K562 (cell line): ENCODE measurements around the gene ZNF92. TPM values are rescaled to one million over a fixed set of nuclear protein-coding genes. Genes with fewer than 3 reads are reported as not detected.
A peak's percentile ranks its signal among the peaks of the same experiment; 100 is the strongest.

Experiments used
- BRD9 ChIP-seq: fragments of 450-650 bp; IDR thresholded peaks from 2 replicates; pipeline ENCODE4 v1.6.1; 2018; ENCODE audit warnings: low read depth; ENCODE audit not compliant: partially characterized antibody
- CBX5 ChIP-seq: IDR thresholded peaks from 2 replicates; pipeline ENCODE4 v1.6.1; 2014; ENCODE audit warnings: low read depth, borderline replicate concordance
- GTF2F1 ChIP-seq: IDR thresholded peaks from 2 replicates; pipeline ENCODE4 v1.6.1; 2011; ENCODE audit warnings: low read depth, low read length, improper control_type of control experiment
- NFXL1 ChIP-seq: fragments of 450-650 bp; formaldehyde crosslinking; IDR thresholded peaks from 2 replicates; pipeline ENCODE4 v1.4.0; 2021; ENCODE audit warnings: mild to moderate bottlenecking
- POLR2B ChIP-seq: fragments of 450-650 bp; IDR thresholded peaks from 2 replicates; pipeline ENCODE4 v1.6.1; 2018; ENCODE audit warnings: low read depth; ENCODE audit not compliant: partially characterized antibody
- TSC22D4 ChIP-seq: fragments of 450-650 bp; IDR thresholded peaks from 2 replicates; pipeline ENCODE4 v1.6.1; 2016; ENCODE audit warnings: missing genetic modification characterization, missing biosample characterization, control low read depth
- YY1 ChIP-seq, 3 experiments: IDR thresholded peaks; 2 replicates each; pipeline ENCODE4 v1.6.1; 2011; ENCODE audit warnings: low read length in 2 of 3, mild to moderate bottlenecking in 2 of 3, moderate library complexity in 2 of 3, borderline replicate concordance in 1 of 3, control low read depth in 1 of 3, low read depth in 1 of 3; ENCODE audit not compliant: insufficient read depth in 3 of 3, insufficient replicate concordance in 2 of 3, control insufficient read depth in 1 of 3, insufficient read length in 1 of 3; ENCODE audit errors: extremely low read depth in 1 of 3
- ZKSCAN3 ChIP-seq: fragments of 250-450 bp; sonication (Bioruptor Pico); IDR thresholded peaks from 2 replicates; pipeline ENCODE4 v1.4.0; 2020
- ZNF274 ChIP-seq: IDR thresholded peaks from 2 replicates; pipeline ENCODE4 v1.6.1; 2011; ENCODE audit warnings: low read depth, mild to moderate bottlenecking, low read length, moderate library complexity, borderline replicate concordance
- polyA plus RNA-seq, 8 experiments: library from polyadenylated mRNA; depleted of rRNA in 4 of 8; stranded (reverse) in 5 of 8; unstranded in 3 of 8; fragments of >200 nt; fragmentation: Nextera tagmentation in 2 of 8; fragmentation: Illumina TruSeq in 1 of 8; extraction: Ambion mirVana in 2 of 8; extraction: Trizol in 1 of 8; gene quantifications; 2 replicates each; pipeline versions ENCODE4 v1.2.1 to v1.2.3, GENCODE V29; 2011 to 2014; ENCODE audit warnings: inconsistent platforms in 1 of 8, missing spikeins in 1 of 8
- total RNA-seq, 7 experiments: library from RNA; depleted of rRNA in 6 of 7; stranded (reverse); fragments of >200 nt in 6 of 7; fragmentation: Illumina TruSeq in 2 of 7; extraction: Trizol in 2 of 7; gene quantifications; 2 replicates each; pipeline versions ENCODE4 v1.2.1 to v1.2.3, GENCODE V29; 2011 to 2021; ENCODE audit warnings: low replicate concordance in 1 of 7
- TF ChIP-seq, protein P1 (sequence below), 2 experiments: fragments of 450-650 bp in 1 of 2; sonication (generic) in 1 of 2; formaldehyde crosslinking in 1 of 2; IDR thresholded peaks in 1 of 2; conservative IDR thresholded peaks in 1 of 2; 2 replicates each; pipeline versions ENCODE4 v1.6.1 to v1.8.1; 2016 to 2023; ENCODE audit warnings: mild to moderate bottlenecking in 2 of 2, moderate library complexity in 2 of 2, inconsistent platforms in 1 of 2, missing genetic modification reagents in 1 of 2
- TF ChIP-seq, protein P2 (sequence below): sonication (generic); formaldehyde crosslinking; IDR thresholded peaks from 2 replicates; pipeline ENCODE4 v1.9.0; 2022; ENCODE audit warnings: mild to moderate bottlenecking, missing genetic modification reagents
- TF ChIP-seq, protein P3 (sequence below): sonication (generic); formaldehyde crosslinking; IDR thresholded peaks from 2 replicates; pipeline ENCODE4 v1.8.1; 2022; ENCODE audit warnings: missing genetic modification reagents
- TF ChIP-seq, protein P4 (sequence below): fragments of 450-650 bp; IDR thresholded peaks from 2 replicates; pipeline ENCODE4 v1.6.1; 2017; ENCODE audit warnings: mild to moderate bottlenecking, moderate library complexity
- TF ChIP-seq, protein P5 (sequence below): sonication (generic); formaldehyde crosslinking; IDR thresholded peaks from 2 replicates; pipeline ENCODE4 v1.8.0; 2022; ENCODE audit warnings: mild to moderate bottlenecking, missing genetic modification reagents
- TF ChIP-seq, protein P6 (sequence below): fragments of 450-650 bp; IDR thresholded peaks from 2 replicates; pipeline ENCODE4 v1.6.1; 2017; ENCODE audit warnings: antibody characterized with exemption, mild to moderate bottlenecking

The ZNF92 gene
- total and polyA plus RNA-seq, 9 of the 15 experiments (the other 6 are each of a cell fraction or from before 2014, with no cell fraction given): 8.9 to 29.4 (median 12.5) TPM

DNA sequence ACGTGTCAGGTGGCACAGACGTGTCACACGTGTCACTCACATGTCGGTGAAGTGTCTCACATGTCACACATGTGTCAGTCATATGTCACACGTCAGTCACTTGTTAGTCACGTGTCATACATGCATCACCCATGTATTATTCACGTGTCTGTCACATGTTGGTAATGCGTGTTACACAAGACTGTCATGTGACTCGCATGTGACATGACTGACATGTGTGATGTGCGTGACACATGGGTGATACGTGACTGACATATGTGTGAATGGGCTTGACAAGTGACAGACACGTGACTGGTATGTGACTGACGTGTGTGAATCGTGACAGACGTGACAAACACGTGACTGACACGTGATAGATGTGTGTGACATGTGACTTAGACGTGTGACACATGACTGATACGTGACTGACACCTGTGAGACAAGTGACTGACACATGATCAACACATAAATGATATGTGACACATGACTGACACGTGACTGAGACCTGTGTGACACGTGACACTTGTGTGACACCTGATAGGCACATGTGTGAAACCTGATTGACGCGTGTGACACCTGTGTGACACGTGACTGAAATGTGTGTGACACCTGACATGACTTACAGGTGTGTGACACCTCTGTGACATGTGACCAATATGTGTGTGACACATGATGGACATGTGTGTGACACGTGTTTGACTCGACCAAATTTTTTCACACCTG is 56.1 kb downstream of the ZNF92 start (continued):
- TF ChIP-seq, protein P1, sequence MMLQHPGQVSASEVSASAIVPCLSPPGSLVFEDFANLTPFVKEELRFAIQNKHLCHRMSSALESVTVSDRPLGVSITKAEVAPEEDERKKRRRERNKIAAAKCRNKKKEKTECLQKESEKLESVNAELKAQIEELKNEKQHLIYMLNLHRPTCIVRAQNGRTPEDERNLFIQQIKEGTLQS (IDR thresholded peaks at IDR 0.05): no peak
- TF ChIP-seq, protein P1 (CRISPR knock-in tag; conservative IDR thresholded peaks at IDR 0.05): no peak
- TF ChIP-seq CBX5: peak; percentile 38; the same call in 1 of the 2 replicates
- no peak for TF ChIP-seq ZNF274
- TF ChIP-seq, protein P2, sequence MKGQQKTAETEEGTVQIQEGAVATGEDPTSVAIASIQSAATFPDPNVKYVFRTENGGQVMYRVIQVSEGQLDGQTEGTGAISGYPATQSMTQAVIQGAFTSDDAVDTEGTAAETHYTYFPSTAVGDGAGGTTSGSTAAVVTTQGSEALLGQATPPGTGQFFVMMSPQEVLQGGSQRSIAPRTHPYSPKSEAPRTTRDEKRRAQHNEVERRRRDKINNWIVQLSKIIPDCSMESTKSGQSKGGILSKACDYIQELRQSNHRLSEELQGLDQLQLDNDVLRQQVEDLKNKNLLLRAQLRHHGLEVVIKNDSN (CRISPR knock-in tag): peak; percentile 85
- no peak for TF ChIP-seq NFXL1
- no peak for TF ChIP-seq POLR2B
- TF ChIP-seq BRD9: no peak
- TF ChIP-seq, protein P3, sequence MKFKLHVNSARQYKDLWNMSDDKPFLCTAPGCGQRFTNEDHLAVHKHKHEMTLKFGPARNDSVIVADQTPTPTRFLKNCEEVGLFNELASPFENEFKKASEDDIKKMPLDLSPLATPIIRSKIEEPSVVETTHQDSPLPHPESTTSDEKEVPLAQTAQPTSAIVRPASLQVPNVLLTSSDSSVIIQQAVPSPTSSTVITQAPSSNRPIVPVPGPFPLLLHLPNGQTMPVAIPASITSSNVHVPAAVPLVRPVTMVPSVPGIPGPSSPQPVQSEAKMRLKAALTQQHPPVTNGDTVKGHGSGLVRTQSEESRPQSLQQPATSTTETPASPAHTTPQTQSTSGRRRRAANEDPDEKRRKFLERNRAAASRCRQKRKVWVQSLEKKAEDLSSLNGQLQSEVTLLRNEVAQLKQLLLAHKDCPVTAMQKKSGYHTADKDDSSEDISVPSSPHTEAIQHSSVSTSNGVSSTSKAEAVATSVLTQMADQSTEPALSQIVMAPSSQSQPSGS (CRISPR knock-in tag): 0 out of 2 replicates have a peak, but pooled peaks have one; percentile 60
- no peak for TF ChIP-seq ZKSCAN3
- TF ChIP-seq, protein P4, sequence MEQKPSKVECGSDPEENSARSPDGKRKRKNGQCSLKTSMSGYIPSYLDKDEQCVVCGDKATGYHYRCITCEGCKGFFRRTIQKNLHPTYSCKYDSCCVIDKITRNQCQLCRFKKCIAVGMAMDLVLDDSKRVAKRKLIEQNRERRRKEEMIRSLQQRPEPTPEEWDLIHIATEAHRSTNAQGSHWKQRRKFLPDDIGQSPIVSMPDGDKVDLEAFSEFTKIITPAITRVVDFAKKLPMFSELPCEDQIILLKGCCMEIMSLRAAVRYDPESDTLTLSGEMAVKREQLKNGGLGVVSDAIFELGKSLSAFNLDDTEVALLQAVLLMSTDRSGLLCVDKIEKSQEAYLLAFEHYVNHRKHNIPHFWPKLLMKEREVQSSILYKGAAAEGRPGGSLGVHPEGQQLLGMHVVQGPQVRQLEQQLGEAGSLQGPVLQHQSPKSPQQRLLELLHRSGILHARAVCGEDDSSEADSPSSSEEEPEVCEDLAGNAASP: no peak
- TF ChIP-seq, protein P5, sequence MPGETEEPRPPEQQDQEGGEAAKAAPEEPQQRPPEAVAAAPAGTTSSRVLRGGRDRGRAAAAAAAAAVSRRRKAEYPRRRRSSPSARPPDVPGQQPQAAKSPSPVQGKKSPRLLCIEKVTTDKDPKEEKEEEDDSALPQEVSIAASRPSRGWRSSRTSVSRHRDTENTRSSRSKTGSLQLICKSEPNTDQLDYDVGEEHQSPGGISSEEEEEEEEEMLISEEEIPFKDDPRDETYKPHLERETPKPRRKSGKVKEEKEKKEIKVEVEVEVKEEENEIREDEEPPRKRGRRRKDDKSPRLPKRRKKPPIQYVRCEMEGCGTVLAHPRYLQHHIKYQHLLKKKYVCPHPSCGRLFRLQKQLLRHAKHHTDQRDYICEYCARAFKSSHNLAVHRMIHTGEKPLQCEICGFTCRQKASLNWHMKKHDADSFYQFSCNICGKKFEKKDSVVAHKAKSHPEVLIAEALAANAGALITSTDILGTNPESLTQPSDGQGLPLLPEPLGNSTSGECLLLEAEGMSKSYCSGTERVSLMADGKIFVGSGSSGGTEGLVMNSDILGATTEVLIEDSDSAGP: peak; percentile 54; the same call in 1 of the 2 replicates
- TF ChIP-seq YY1 (IDR thresholded peaks at IDR 0.05; ENCODE audit: borderline replicate concordance in 1 of 3, control insufficient read depth in 1 of 3, extremely low read depth in 1 of 3, insufficient read depth in 3 of 3, insufficient read length in 1 of 3, insufficient replicate concordance in 2 of 3, low read depth in 1 of 3, low read length in 2 of 3): no peak
- TF ChIP-seq, protein P6, sequence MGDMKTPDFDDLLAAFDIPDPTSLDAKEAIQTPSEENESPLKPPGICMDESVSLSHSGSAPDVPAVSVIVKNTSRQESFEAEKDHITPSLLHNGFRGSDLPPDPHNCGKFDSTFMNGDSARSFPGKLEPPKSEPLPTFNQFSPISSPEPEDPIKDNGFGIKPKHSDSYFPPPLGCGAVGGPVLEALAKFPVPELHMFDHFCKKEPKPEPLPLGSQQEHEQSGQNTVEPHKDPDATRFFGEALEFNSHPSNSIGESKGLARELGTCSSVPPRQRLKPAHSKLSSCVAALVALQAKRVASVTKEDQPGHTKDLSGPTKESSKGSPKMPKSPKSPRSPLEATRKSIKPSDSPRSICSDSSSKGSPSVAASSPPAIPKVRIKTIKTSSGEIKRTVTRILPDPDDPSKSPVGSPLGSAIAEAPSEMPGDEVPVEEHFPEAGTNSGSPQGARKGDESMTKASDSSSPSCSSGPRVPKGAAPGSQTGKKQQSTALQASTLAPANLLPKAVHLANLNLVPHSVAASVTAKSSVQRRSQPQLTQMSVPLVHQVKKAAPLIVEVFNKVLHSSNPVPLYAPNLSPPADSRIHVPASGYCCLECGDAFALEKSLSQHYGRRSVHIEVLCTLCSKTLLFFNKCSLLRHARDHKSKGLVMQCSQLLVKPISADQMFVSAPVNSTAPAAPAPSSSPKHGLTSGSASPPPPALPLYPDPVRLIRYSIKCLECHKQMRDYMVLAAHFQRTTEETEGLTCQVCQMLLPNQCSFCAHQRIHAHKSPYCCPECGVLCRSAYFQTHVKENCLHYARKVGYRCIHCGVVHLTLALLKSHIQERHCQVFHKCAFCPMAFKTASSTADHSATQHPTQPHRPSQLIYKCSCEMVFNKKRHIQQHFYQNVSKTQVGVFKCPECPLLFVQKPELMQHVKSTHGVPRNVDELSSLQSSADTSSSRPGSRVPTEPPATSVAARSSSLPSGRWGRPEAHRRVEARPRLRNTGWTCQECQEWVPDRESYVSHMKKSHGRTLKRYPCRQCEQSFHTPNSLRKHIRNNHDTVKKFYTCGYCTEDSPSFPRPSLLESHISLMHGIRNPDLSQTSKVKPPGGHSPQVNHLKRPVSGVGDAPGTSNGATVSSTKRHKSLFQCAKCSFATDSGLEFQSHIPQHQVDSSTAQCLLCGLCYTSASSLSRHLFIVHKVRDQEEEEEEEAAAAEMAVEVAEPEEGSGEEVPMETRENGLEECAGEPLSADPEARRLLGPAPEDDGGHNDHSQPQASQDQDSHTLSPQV: no peak
- no peak for TF ChIP-seq TSC22D4
- no peak for TF ChIP-seq GTF2F1
